ENCODE results near the gene RFPL3. TPM values are rescaled to one million over a fixed set of nuclear protein-coding genes. Genes with fewer than 3 reads are reported as not detected.

RFPL3 gene
- total and polyA plus RNA-seq, 10 of the 15 experiments (the other 5 are each of a cell fraction or from before 2014, with no cell fraction given) = not detected

GRCh38 chr22:32396746-32397145 is 39.1 kb downstream of the RFPL3 start:
- Histone ChIP-seq H3K9me3 (replicated peaks; ENCODE audit: control insufficient read depth, insufficient read depth, low read length) (no peaks in the 10 kb centered on the region), H3K27me3 (replicated peaks in 1 of 2; ENCODE audit: control insufficient read depth in 2 of 2, insufficient read depth in 2 of 2, low read length in 1 of 2) (no peaks in the 10 kb centered on the region), H4K20me1 (ENCODE audit: control insufficient read depth, insufficient read depth) (no peaks in the 10 kb centered on the region), H3K79me2 (ENCODE audit: control insufficient read depth, insufficient read depth, low read length) (no peaks in the 10 kb centered on the region), H3K9ac (ENCODE audit: control insufficient read depth, insufficient read depth, low read length) (no peak overlapping the region), H3K27ac (ENCODE audit: control insufficient read depth, insufficient read depth) (no peak overlapping the region), H3K4me3 (no peak overlapping the region), H3K4me2 (ENCODE audit: control insufficient read depth, insufficient read depth) (no peak overlapping the region), H2AFZ (ENCODE audit: control insufficient read depth, low read depth, low read length) (no peak overlapping the region), H3K36me3 (ENCODE audit: control insufficient read depth in 2 of 2, insufficient read depth in 2 of 2, low read length in 1 of 2) (peaks cover 12 to 30% of the 10 kb centered on the region in 2 experiments), H3K4me1 (ENCODE audit: control insufficient read depth, insufficient read depth, low read length) (no peaks in the 10 kb centered on the region)
- BruUV-seq (replicated peaks) = no TSS peak
- no peak for DNase-seq (ENCODE audit: low read depth, low spot score)
- RAD21 ChIA-PET (ENCODE audit: unreplicated experiment) = no interaction called here
- POLR2A ChIA-PET = no interaction called here
- no peak for ATAC-seq
- 97% methylated on average over 5 of the region's 5 CpGs for WGBS (ENCODE audit: insufficient coverage, insufficient replicate concordance, low lambda C conversion rate, missing lambda C conversion rate)
- CTCF ChIA-PET = no interaction called here
- intact Hi-C loops (cut with micrococcal nuclease; ENCODE audit: unreplicated experiment) = no loop called here
- in situ Hi-C loops (cut with MboI) = no loop called here
- no peak for FAIRE-seq
- SMC1A ChIA-PET (ENCODE audit: uncharacterized antibody, unreplicated experiment) = interaction anchor here (1.0 kb wide), 1 partner anchor 12 kb away, joined by 3 read pairs; no protein-coding TSS in a partner anchor
- no peak for TF ChIP-seq ZBTB33 (IDR thresholded peaks at IDR 0.05)
- no peak for TF ChIP-seq LARP7 (IDR thresholded peaks at IDR 0.05)
- TF ChIP-seq BCLAF1 (IDR thresholded peaks at IDR 0.05) = no peak
- no peak for TF ChIP-seq E4F1 (IDR thresholded peaks at IDR 0.05; ENCODE audit: borderline replicate concordance, partially characterized antibody)
- no peak for TF ChIP-seq SPI1 (IDR thresholded peaks at IDR 0.05; ENCODE audit: borderline replicate concordance, insufficient read depth, low read depth, low read length)
- TF ChIP-seq MYC (IDR thresholded peaks at IDR 0.05; ENCODE audit: insufficient read depth, insufficient read length, insufficient replicate concordance, low read length, severe bottlenecking) = no peak
- TF ChIP-seq RBBP5 (conservative IDR thresholded peaks at IDR 0.05) = no peak
- no peak for TF ChIP-seq MXI1 (IDR thresholded peaks at IDR 0.05; ENCODE audit: low read depth, low read length)
- no peak for TF ChIP-seq ZZZ3 (IDR thresholded peaks at IDR 0.05; ENCODE audit: control insufficient read depth, insufficient read length, low read depth)
- no peak for TF ChIP-seq NRF1 (conservative IDR thresholded peaks at IDR 0.05; ENCODE audit: low read depth, low read length)
- TF ChIP-seq CBFB (IDR thresholded peaks at IDR 0.05; ENCODE audit: low read depth) = no peak
- no peak for TF ChIP-seq ZNF24 (IDR thresholded peaks at IDR 0.05)
- TF ChIP-seq ZNF384 (IDR thresholded peaks at IDR 0.05; ENCODE audit: borderline replicate concordance, low read depth, low read length) = no peak
- no peak for TF ChIP-seq NR2F1 (conservative IDR thresholded peaks at IDR 0.05)

Data from GM12878 (cell line).